Activated CD8-positive, alpha-beta T cell treated with anti-CD3 and anti-CD28 coated beads for 36 hours (primary cell): ENCODE measurements around the gene ACAP1. TPM values are rescaled to one million over a fixed set of nuclear protein-coding genes. Genes with fewer than 3 reads are reported as not detected.

Source experiments
- ATAC-seq: fragments of 200-7000 bp; cut with Tn5 transposase; one replicate; pipeline ENCODE4 v1.10.0; 2021; ENCODE audit warnings: mild to moderate bottlenecking, moderate library complexity
- CTCF ChIA-PET: fragments of 350-600 bp; sonication (Branson Sonifier 250); formaldehyde crosslinking; loops from one replicate; lab custom pipeline; 2021; ENCODE audit warnings: antibody characterized with exemption; lab: Charles Lee
- POLR2A ChIA-PET: fragments of 350-600 bp; sonication (Branson Sonifier 250); formaldehyde crosslinking; loops from one replicate; lab custom pipeline; 2021; ENCODE audit warnings: antibody characterized with exemption; lab: Charles Lee
- DNase-seq: peaks from one replicate; pipeline ENCODE4 v3.0.0-alpha.2; 2020
- H3K27ac Mint-ChIP-seq: one replicate; pipeline ENCODE4 v1.8.0; 2021; ENCODE audit warnings: mild to moderate bottlenecking, mixed read lengths
- H3K27me3 Mint-ChIP-seq: one replicate; pipeline ENCODE4 v1.8.0; 2021; ENCODE audit warnings: mixed read lengths
- H3K36me3 Mint-ChIP-seq: one replicate; pipeline ENCODE4 v1.8.0; 2021; ENCODE audit warnings: low read depth, mixed read lengths
- H3K4me1 Mint-ChIP-seq: one replicate; pipeline ENCODE4 v1.8.0; 2021; ENCODE audit warnings: low read depth, mixed read lengths
- H3K4me3 Mint-ChIP-seq: one replicate; pipeline ENCODE4 v1.8.0; 2021; ENCODE audit warnings: mild to moderate bottlenecking, moderate library complexity, mixed read lengths
- H3K9me3 Mint-ChIP-seq: one replicate; pipeline ENCODE4 v1.8.0; 2021; ENCODE audit warnings: mixed read lengths
- intact Hi-C: fragments of 100-400 bp; cut with micrococcal nuclease; formaldehyde crosslinking; loops from one replicate; pipeline ENCODE4 v1.10.0; 2022
- total RNA-seq, 2 experiments: library from RNA; stranded (reverse); gene quantifications; one replicate each; pipeline ENCODE4 v1.2.3, GENCODE V29; 2021
- TF ChIP-seq, protein P1 (sequence below): fragments of 200-600 bp; IDR thresholded peaks from one replicate; pipeline ENCODE4 v1.8.0; 2022; ENCODE audit warnings: antibody characterized with exemption, mild to moderate bottlenecking

ACAP1 gene
- total RNA-seq, 2 experiments from 2014 or later = 309 to 342 TPM

DNA sequence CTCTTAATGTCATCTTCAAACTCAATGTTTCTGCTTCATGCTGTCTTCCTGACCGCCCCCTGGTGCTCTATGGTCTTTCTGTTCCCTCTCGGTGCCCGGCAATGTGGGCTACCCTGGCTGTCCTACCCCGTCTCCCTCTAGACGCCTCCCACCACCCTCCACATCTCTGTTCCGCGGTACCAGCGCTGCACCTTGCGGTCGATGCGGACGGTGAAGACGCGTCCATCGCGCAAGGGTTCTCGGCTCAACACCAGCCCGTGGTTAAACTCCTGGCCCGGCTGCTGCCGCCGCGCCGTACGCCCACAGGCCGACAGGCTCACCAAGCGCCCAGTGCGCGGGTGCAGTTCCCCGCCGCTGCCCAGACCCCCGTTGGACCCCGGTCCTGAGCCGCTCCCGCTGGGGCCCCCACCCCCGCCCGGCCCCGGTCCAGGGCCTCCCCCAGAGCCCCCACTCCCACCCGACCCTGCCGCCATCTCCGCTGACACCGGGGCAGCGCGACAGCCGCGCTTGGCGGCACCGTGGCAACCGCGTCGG, 7.4 kb upstream of the ACAP1 start, which contains the start of gene NEURL4:
Gene NEURL4 (minus strand): TSS at position 496 of the 534 bp plus-strand sequence. CDS start 23 bp downstream, at position 473.
- peak within 1 kb of the TSS; percentile 80 for H3K4me3 Mint-ChIP-seq
- TF ChIP-seq, protein P1, sequence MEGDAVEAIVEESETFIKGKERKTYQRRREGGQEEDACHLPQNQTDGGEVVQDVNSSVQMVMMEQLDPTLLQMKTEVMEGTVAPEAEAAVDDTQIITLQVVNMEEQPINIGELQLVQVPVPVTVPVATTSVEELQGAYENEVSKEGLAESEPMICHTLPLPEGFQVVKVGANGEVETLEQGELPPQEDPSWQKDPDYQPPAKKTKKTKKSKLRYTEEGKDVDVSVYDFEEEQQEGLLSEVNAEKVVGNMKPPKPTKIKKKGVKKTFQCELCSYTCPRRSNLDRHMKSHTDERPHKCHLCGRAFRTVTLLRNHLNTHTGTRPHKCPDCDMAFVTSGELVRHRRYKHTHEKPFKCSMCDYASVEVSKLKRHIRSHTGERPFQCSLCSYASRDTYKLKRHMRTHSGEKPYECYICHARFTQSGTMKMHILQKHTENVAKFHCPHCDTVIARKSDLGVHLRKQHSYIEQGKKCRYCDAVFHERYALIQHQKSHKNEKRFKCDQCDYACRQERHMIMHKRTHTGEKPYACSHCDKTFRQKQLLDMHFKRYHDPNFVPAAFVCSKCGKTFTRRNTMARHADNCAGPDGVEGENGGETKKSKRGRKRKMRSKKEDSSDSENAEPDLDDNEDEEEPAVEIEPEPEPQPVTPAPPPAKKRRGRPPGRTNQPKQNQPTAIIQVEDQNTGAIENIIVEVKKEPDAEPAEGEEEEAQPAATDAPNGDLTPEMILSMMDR = peak; percentile 10
- H3K9me3 Mint-ChIP-seq = no peaks in the 10 kb centered on the region
- POLR2A ChIA-PET = interaction anchor here (0.6 to 10.5 kb wide), 12 partner anchors 8 to 358 kb away, joined by 3 to 150 read pairs (median 6); partner anchors contain the start of genes GPS2, TMEM256, TP53 and ZBTB4
- CTCF ChIA-PET = interaction anchor here (0.8 to 3.0 kb wide), 11 partner anchors 9 to 358 kb away, joined by 3 to 20 read pairs (median 5); partner anchors contain the start of gene TMEM95
- H3K27ac Mint-ChIP-seq = peak within 1 kb of the TSS; percentile 96
- H3K4me1 Mint-ChIP-seq = peaks cover 48% of the 10 kb centered on the region
- ATAC-seq (peak; percentile 0), DNase-seq (peak; percentile 49)
- intact Hi-C loops = no loop called here
- peaks cover 10% of the 10 kb centered on the region for H3K36me3 Mint-ChIP-seq
- no peaks in the 10 kb centered on the region for H3K27me3 Mint-ChIP-seq

DNA sequence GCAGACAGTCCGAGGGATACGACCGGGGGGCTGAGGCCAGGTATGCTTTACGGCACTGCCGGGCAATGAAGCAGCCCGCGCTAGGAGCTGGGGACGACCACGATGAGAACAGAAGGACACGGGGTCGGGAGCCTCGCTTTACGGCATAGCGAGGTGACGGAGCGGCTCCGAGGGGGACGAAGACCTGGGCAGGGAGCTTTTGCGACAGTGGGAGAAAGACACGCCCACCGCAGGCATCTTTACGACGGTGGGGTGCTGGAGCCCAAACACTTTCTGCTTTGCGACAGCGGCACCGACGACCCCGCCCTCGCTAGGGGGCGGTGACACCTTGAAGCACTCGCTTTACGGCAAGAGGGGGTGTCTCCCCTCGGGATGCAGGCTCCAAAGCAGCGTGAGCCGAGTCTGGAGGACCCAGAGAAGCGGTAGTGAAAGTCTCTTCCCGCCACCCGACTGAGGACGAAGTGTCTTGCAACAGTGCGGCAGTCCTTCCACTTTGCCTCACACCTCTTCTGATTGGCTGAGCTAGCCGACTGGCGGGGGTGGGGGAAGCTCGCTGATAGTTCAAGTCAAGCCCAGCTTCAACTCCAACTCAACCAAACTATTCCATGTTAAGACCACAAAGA, 6.8 kb upstream of the ACAP1 start:
- POLR2A ChIA-PET = interaction anchor here (0.9 to 10.5 kb wide), 15 partner anchors 9 to 357 kb away, joined by 3 to 150 read pairs (median 6); partner anchors contain the start of genes GPS2, TMEM256, TP53 and ZBTB4
- peaks cover 43% of the 10 kb centered on the region for H3K4me1 Mint-ChIP-seq

DNA sequence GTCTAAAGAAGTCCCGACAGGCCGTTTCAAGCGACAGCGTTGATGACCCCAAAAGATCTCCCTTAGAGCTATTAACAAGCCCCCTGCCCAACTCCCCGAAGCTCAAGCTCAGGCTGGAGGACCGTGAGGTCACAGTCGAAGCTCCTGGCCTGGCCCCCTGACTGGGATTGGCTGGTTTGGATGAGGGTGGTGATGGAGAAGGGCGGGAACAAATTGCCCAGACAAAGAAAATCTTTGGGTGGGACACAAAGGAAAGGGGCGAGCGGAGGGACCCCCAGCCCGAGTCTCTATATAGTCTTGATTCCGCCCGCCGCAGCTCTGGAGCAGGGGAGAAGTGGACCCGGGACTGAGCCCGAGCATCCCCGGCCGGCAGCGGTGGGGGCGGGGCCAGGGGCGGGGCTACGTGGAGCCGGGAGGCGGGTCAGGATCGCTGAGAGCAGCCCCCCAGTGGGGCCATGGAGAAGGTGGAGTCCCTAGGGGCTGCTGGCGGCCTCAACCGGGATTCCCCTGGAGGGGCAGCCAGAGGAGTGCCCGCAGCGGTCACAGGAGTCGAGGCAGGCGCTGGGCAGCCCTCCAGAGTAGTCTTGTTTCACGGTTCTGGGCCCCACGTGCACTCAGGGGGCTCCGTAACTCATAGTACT, 6.2 kb upstream of the ACAP1 start:
- peak overlapping the region; percentile 80 for H3K4me3 Mint-ChIP-seq
- peak; percentile 89 for DNase-seq
- peaks cover 4% of the 10 kb centered on the region for H3K36me3 Mint-ChIP-seq
- peak overlapping the region; percentile 96 for H3K27ac Mint-ChIP-seq
- ATAC-seq = peak; percentile 72
- intact Hi-C loops = no loop called here
- H3K9me3 Mint-ChIP-seq = no peaks in the 10 kb centered on the region
- ChIA-PET CTCF (interaction anchor here (0.6 to 3.0 kb wide), 13 partner anchors 12 to 356 kb away, joined by 3 to 20 read pairs (median 5); partner anchors contain the start of genes TMEM102 and TMEM95), POLR2A (interaction anchor here (0.9 to 10.5 kb wide), 16 partner anchors 8 to 356 kb away, joined by 3 to 150 read pairs (median 6); partner anchors contain the start of genes GPS2, TMEM256, TP53 and ZBTB4)
- peaks cover 48% of the 10 kb centered on the region for H3K4me1 Mint-ChIP-seq
- TF ChIP-seq, protein P1 = no peak
- no peaks in the 10 kb centered on the region for H3K27me3 Mint-ChIP-seq

More for the DNA sequence above, 6.8 kb upstream of the ACAP1 start:
- Mint-ChIP-seq H3K4me3 (peak overlapping the region; percentile 80), H3K36me3 (peaks cover 6% of the 10 kb centered on the region), H3K27ac (peak overlapping the region; percentile 96), H3K27me3 (no peaks in the 10 kb centered on the region), H3K9me3 (no peaks in the 10 kb centered on the region)
- DNase-seq (peak; percentile 99), ATAC-seq (peak; percentile 70)
- TF ChIP-seq, protein P1 = no peak
- intact Hi-C loops = no loop called here
- CTCF ChIA-PET = interaction anchor here (0.6 to 3.0 kb wide), 14 partner anchors 12 to 357 kb away, joined by 3 to 20 read pairs (median 4); partner anchors contain the start of genes TMEM102 and TMEM95

DNA sequence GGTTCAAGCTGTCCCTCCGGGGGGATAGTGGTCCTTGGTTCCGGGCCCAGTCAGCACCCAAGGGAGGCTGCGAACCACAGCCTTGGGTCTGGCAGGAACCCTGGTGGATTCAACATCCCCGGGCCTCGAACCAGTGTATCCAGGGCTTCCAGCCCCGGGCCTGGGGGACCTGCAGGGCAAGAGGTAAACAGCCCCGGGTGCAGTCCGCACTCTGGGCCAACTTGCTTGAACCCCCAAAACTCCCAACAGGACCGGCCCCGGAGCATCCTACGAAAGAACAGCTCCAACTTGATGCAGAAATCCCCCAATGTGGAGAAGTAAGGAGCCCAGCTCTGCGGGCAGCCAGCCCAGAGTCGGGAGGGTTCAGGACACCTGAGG, 5.7 kb upstream of the ACAP1 start:
- Mint-ChIP-seq H3K27ac (peak overlapping the region; percentile 96), H3K4me1 (peaks cover 51% of the 10 kb centered on the region), H3K36me3 (peaks cover 4% of the 10 kb centered on the region), H3K27me3 (no peaks in the 10 kb centered on the region), H3K9me3 (no peaks in the 10 kb centered on the region), H3K4me3 (peak overlapping the region; percentile 80)
- ChIA-PET CTCF (interaction anchor here (1.1 to 3.0 kb wide), 2 partner anchors 20 to 106 kb away, joined by 3 to 9 read pairs; no protein-coding TSS in a partner anchor), POLR2A (interaction anchor here (1.1 to 10.5 kb wide), 9 partner anchors 11 to 250 kb away, joined by 3 to 150 read pairs (median 6); partner anchors contain the start of gene GPS2)
- TF ChIP-seq, protein P1 = no peak
- DNase-seq = no peak
- intact Hi-C loops = no loop called here
- ATAC-seq = no peak
